ENCODE results near the gene TTC39C. TPM values are rescaled to one million over a fixed set of nuclear protein-coding genes. Genes with fewer than 3 reads are reported as not detected.

Gene TTC39C
- total RNA-seq, 1 donor = 42.7 TPM

GRCh38 chr18:23998018-23998417 lies 16.5 kb upstream of the TTC39C start:
- no peaks in the 10 kb centered on the region for H3K9me3 ChIP-seq (ENCODE audit: low read depth, low read length)
- no peak overlapping the region for H3K27ac ChIP-seq (ENCODE audit: low read depth, low read length)
- H3K4me3 ChIP-seq (ENCODE audit: insufficient read depth, low read length) = no peak overlapping the region
- H2AFZ ChIP-seq (ENCODE audit: low read length) = no peak overlapping the region
- H3K79me2 ChIP-seq (ENCODE audit: insufficient read depth, low read length) = no peaks in the 10 kb centered on the region
- no peak overlapping the region for H3K4me2 ChIP-seq (ENCODE audit: insufficient read depth, low read length)
- no peak for TF ChIP-seq CTCF (IDR thresholded peaks at IDR 0.05; ENCODE audit: extremely low read depth, low read depth, low read length)
- H3K4me1 ChIP-seq (ENCODE audit: insufficient read depth, low read length) = peaks cover 7% of the 10 kb centered on the region
- DNase-seq (ENCODE audit: insufficient read length, low spot score, missing footprints) = no peak
- H4K20me1 ChIP-seq (ENCODE audit: insufficient read depth, low read length) = no peaks in the 10 kb centered on the region
- H3K27me3 ChIP-seq (ENCODE audit: insufficient read depth, low read length) = peaks cover 2% of the 10 kb centered on the region
- no peaks in the 10 kb centered on the region for H3K36me3 ChIP-seq (ENCODE audit: insufficient read depth, low read length)

- TF ChIP-seq CTCF (IDR thresholded peaks at IDR 0.05; ENCODE audit: extremely low read depth, low read depth, low read length) = no peak
- DNase-seq (ENCODE audit: insufficient read length, low spot score, missing footprints) = no peak
Measured at GRCh38 chr18:23998820-23999219, 15.7 kb upstream of the TTC39C start.

GRCh38 chr18:24000613-24001490 lies 13.7 kb upstream of the TTC39C start:
- peaks cover 11% of the 10 kb centered on the region for H3K4me1 ChIP-seq (ENCODE audit: insufficient read depth, low read length)
- H3K36me3 ChIP-seq (ENCODE audit: insufficient read depth, low read length) = no peaks in the 10 kb centered on the region
- no peaks in the 10 kb centered on the region for H4K20me1 ChIP-seq (ENCODE audit: insufficient read depth, low read length)
- H3K27me3 ChIP-seq (ENCODE audit: insufficient read depth, low read length) = peaks cover 2% of the 10 kb centered on the region
- no peak overlapping the region for H2AFZ ChIP-seq (ENCODE audit: low read length)
- no peak overlapping the region for H3K4me2 ChIP-seq (ENCODE audit: insufficient read depth, low read length)
- no peak overlapping the region for H3K27ac ChIP-seq (ENCODE audit: low read depth, low read length)
- no peak for TF ChIP-seq CTCF (IDR thresholded peaks at IDR 0.05; ENCODE audit: extremely low read depth, low read depth, low read length)
- H3K4me3 ChIP-seq (ENCODE audit: insufficient read depth, low read length) = no peak overlapping the region
- H3K9me3 ChIP-seq (ENCODE audit: low read depth, low read length) = no peaks in the 10 kb centered on the region
- H3K79me2 ChIP-seq (ENCODE audit: insufficient read depth, low read length) = no peaks in the 10 kb centered on the region
- no peak for DNase-seq (ENCODE audit: insufficient read length, low spot score, missing footprints)

More at GRCh38 chr18:23998820-23999219, 15.7 kb upstream of the TTC39C start:
- Histone ChIP-seq H3K4me1 (ENCODE audit: insufficient read depth, low read length) (peaks cover 9% of the 10 kb centered on the region), H3K9me3 (ENCODE audit: low read depth, low read length) (no peaks in the 10 kb centered on the region), H3K27me3 (ENCODE audit: insufficient read depth, low read length) (peaks cover 2% of the 10 kb centered on the region), H3K4me2 (ENCODE audit: insufficient read depth, low read length) (no peak overlapping the region), H3K79me2 (ENCODE audit: insufficient read depth, low read length) (no peaks in the 10 kb centered on the region), H3K36me3 (ENCODE audit: insufficient read depth, low read length) (no peaks in the 10 kb centered on the region), H2AFZ (ENCODE audit: low read length) (no peak overlapping the region), H3K27ac (ENCODE audit: low read depth, low read length) (no peak overlapping the region), H3K4me3 (ENCODE audit: insufficient read depth, low read length) (no peak overlapping the region), H4K20me1 (ENCODE audit: insufficient read depth, low read length) (no peaks in the 10 kb centered on the region)

GRCh38 chr18:24002479-24002878 lies 12.1 kb upstream of the TTC39C start:
- Histone ChIP-seq H3K36me3 (ENCODE audit: insufficient read depth, low read length) (no peaks in the 10 kb centered on the region), H3K4me1 (ENCODE audit: insufficient read depth, low read length) (peaks cover 11% of the 10 kb centered on the region), H4K20me1 (ENCODE audit: insufficient read depth, low read length) (no peaks in the 10 kb centered on the region), H2AFZ (ENCODE audit: low read length) (no peak overlapping the region), H3K79me2 (ENCODE audit: insufficient read depth, low read length) (no peaks in the 10 kb centered on the region), H3K27ac (ENCODE audit: low read depth, low read length) (no peak overlapping the region), H3K4me3 (ENCODE audit: insufficient read depth, low read length) (no peak overlapping the region), H3K27me3 (ENCODE audit: insufficient read depth, low read length) (peaks cover 2% of the 10 kb centered on the region), H3K4me2 (ENCODE audit: insufficient read depth, low read length) (no peak overlapping the region), H3K9me3 (ENCODE audit: low read depth, low read length) (no peaks in the 10 kb centered on the region)
- TF ChIP-seq CTCF (IDR thresholded peaks at IDR 0.05; ENCODE audit: extremely low read depth, low read depth, low read length) = peak; percentile 16
- no peak for DNase-seq (ENCODE audit: insufficient read length, low spot score, missing footprints)

Measured in osteoblast (primary cell).